OCI-LY7 (cell line): ENCODE measurements around the gene AOAH.

Source experiments
- CTCF ChIP-seq: fragments of 200-600 bp; sonication (generic); conservative IDR thresholded peaks from 2 replicates; pipeline ENCODE4 v1.5.1; 2014; ENCODE audit warnings: mild to moderate bottlenecking, antibody characterized with exemption, low read length, moderate library complexity, mixed read lengths
- EZH2phosphoT487 ChIP-seq: fragments of 200-600 bp; sonication (generic); IDR thresholded peaks from 2 replicates; pipeline ENCODE4 v1.6.1; 2018; ENCODE audit warnings: low read depth, borderline replicate concordance, mild to moderate bottlenecking, mixed run types, antibody characterized with exemption, low read length, moderate library complexity, mixed read lengths

- no peak for TF ChIP-seq CTCF
- no peak for TF ChIP-seq EZH2phosphoT487
Observed at GRCh38 chr7:36637417-36637816, 86.9 kb downstream of the AOAH start.
